HepG2 (cell line): ENCODE measurements around the gene RNF208. TPM values are rescaled to one million over a fixed set of nuclear protein-coding genes. Genes with fewer than 3 reads are reported as not detected.

ENCODE experiments used
- HMGA1 ChIP-seq: sonication (generic); formaldehyde crosslinking; conservative IDR thresholded peaks from 2 replicates; pipeline ENCODE4 v1.4.0; 2020; ENCODE audit warnings: missing genetic modification reagents
- KLF11 ChIP-seq: IDR thresholded peaks from 2 replicates; pipeline ENCODE4 v1.6.1; 2016; ENCODE audit warnings: missing compliant biosample characterization
- SCMH1 ChIP-seq: sonication (generic); formaldehyde crosslinking; IDR thresholded peaks from 2 replicates; pipeline ENCODE4 v1.9.0; 2021; ENCODE audit warnings: missing genetic modification reagents, mild to moderate bottlenecking, borderline replicate concordance
- SP5 ChIP-seq: IDR thresholded peaks from 2 replicates; pipeline ENCODE4 v1.6.1; 2016; ENCODE audit warnings: low read depth, borderline replicate concordance
- ZFYVE20 ChIP-seq: sonication (generic); formaldehyde crosslinking; IDR thresholded peaks from 2 replicates; pipeline ENCODE4 v1.8.0; 2023; ENCODE audit warnings: low read depth, mild to moderate bottlenecking, moderate library complexity, missing genetic modification reagents, borderline replicate concordance
- ZNF121 ChIP-seq: sonication (generic); formaldehyde crosslinking; IDR thresholded peaks from 2 replicates; pipeline ENCODE4 v1.5.0; 2020; ENCODE audit warnings: mild to moderate bottlenecking, missing genetic modification reagents
- polyA plus RNA-seq, 8 experiments: library from polyadenylated mRNA; depleted of rRNA in 3 of 8; stranded (reverse) in 7 of 8; unstranded in 1 of 8; fragments of >200 nt; fragmentation: Illumina TruSeq in 4 of 8; extraction: Trizol in 4 of 8; gene quantifications; 2 replicates each; pipeline versions ENCODE4 v1.2.1 to v1.2.3, GENCODE V29; 2011 to 2016; ENCODE audit warnings: low read depth in 4 of 8, missing spikeins in 1 of 8, mixed read lengths in 1 of 8; ENCODE audit not compliant: insufficient read depth in 1 of 8
- total RNA-seq, 5 experiments: library from RNA; depleted of rRNA; stranded (reverse); fragments of >200 nt; fragmentation: Illumina TruSeq; extraction: Trizol; gene quantifications; 2 replicates each; pipeline ENCODE4 v1.2.3, GENCODE V29; 2016; ENCODE audit warnings: low read depth in 1 of 5
- TF ChIP-seq, protein P1 (sequence below): sonication (generic); formaldehyde crosslinking; IDR thresholded peaks from 2 replicates; pipeline ENCODE4 v1.4.0; 2020; ENCODE audit warnings: missing genetic modification reagents
- TF ChIP-seq, protein P2 (sequence below): sonication (generic); formaldehyde crosslinking; IDR thresholded peaks from 2 replicates; pipeline ENCODE4 v1.9.0; 2021; ENCODE audit warnings: missing genetic modification reagents, borderline replicate concordance
- TF ChIP-seq, protein P3 (sequence below): sonication (generic); formaldehyde crosslinking; conservative IDR thresholded peaks from 2 replicates; pipeline ENCODE4 v1.5.0; 2020; ENCODE audit warnings: missing genetic modification reagents

RNF208 gene
- total and polyA plus RNA-seq, 2 of the 13 experiments (the other 11 are each of a cell fraction or from before 2014, with no cell fraction given): 1.6 to 2.1 TPM

DNA sequence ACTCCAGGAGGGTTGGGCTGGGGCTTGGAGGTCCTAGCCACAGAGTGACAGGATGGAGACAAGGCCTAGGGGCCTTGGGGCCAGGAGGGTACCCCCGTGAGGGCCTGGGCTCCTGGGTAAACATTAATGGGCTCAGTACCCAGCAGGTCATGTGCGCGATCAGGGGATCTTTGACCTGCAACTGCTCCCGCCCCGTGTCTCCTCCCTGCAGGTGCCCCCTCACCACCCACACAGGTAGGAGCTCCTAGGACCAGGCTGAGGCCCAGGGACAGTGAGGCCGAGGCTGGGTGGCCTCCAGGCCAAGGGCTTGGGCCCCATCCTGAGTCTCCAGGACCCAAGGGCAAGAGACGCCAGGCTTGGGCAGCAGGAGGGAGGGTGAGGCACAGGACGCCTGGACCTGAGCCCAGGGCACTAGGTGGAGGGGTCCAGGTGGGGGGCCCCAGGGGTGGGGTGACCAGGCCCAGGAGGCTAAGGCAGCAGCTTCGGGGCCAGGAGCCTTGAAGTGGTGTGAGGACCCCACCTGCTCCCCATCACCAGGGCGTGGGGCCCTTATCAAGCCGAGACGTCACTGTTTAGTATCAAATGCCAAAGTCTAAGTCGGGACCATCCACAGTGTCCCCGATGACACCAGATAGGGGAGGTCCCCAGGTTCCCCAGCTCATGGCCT is 8.8 kb upstream of the RNF208 start, which contains the start of gene SLC34A3 (continued):
- TF ChIP-seq, protein P1, sequence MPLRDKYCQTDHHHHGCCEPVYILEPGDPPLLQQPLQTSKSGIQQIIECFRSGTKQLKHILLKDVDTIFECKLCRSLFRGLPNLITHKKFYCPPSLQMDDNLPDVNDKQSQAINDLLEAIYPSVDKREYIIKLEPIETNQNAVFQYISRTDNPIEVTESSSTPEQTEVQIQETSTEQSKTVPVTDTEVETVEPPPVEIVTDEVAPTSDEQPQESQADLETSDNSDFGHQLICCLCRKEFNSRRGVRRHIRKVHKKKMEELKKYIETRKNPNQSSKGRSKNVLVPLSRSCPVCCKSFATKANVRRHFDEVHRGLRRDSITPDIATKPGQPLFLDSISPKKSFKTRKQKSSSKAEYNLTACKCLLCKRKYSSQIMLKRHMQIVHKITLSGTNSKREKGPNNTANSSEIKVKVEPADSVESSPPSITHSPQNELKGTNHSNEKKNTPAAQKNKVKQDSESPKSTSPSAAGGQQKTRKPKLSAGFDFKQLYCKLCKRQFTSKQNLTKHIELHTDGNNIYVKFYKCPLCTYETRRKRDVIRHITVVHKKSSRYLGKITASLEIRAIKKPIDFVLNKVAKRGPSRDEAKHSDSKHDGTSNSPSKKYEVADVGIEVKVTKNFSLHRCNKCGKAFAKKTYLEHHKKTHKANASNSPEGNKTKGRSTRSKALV (CRISPR knock-in tag): no peak
- no peak for TF ChIP-seq SCMH1 (CRISPR knock-in tag)
- TF ChIP-seq, protein P2, sequence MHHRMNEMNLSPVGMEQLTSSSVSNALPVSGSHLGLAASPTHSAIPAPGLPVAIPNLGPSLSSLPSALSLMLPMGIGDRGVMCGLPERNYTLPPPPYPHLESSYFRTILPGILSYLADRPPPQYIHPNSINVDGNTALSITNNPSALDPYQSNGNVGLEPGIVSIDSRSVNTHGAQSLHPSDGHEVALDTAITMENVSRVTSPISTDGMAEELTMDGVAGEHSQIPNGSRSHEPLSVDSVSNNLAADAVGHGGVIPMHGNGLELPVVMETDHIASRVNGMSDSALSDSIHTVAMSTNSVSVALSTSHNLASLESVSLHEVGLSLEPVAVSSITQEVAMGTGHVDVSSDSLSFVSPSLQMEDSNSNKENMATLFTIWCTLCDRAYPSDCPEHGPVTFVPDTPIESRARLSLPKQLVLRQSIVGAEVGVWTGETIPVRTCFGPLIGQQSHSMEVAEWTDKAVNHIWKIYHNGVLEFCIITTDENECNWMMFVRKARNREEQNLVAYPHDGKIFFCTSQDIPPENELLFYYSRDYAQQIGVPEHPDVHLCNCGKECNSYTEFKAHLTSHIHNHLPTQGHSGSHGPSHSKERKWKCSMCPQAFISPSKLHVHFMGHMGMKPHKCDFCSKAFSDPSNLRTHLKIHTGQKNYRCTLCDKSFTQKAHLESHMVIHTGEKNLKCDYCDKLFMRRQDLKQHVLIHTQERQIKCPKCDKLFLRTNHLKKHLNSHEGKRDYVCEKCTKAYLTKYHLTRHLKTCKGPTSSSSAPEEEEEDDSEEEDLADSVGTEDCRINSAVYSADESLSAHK (CRISPR knock-in tag): no peak
- TF ChIP-seq ZFYVE20 (CRISPR knock-in tag): no peak
- no peak for TF ChIP-seq KLF11 (CRISPR knock-in tag)
- no peak for TF ChIP-seq HMGA1
- TF ChIP-seq ZNF121 (CRISPR knock-in tag): no peak
- TF ChIP-seq, protein P3, sequence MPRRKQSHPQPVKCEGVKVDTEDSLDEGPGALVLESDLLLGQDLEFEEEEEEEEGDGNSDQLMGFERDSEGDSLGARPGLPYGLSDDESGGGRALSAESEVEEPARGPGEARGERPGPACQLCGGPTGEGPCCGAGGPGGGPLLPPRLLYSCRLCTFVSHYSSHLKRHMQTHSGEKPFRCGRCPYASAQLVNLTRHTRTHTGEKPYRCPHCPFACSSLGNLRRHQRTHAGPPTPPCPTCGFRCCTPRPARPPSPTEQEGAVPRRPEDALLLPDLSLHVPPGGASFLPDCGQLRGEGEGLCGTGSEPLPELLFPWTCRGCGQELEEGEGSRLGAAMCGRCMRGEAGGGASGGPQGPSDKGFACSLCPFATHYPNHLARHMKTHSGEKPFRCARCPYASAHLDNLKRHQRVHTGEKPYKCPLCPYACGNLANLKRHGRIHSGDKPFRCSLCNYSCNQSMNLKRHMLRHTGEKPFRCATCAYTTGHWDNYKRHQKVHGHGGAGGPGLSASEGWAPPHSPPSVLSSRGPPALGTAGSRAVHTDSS: no peak
- TF ChIP-seq SP5 (CRISPR knock-in tag): no peak
